ENCODE results near the gene PPP2CA. TPM values are rescaled to one million over a fixed set of nuclear protein-coding genes. Genes with fewer than 3 reads are reported as not detected.
"Not testable (repeated sequence)": the region's sequence is repeated elsewhere in the genome, so short reads cannot be mapped to it uniquely, and the experiment has no call there.

PPP2CA gene
- total RNA-seq, 1 donor from 2014 or later: 96.9 TPM

DNA sequence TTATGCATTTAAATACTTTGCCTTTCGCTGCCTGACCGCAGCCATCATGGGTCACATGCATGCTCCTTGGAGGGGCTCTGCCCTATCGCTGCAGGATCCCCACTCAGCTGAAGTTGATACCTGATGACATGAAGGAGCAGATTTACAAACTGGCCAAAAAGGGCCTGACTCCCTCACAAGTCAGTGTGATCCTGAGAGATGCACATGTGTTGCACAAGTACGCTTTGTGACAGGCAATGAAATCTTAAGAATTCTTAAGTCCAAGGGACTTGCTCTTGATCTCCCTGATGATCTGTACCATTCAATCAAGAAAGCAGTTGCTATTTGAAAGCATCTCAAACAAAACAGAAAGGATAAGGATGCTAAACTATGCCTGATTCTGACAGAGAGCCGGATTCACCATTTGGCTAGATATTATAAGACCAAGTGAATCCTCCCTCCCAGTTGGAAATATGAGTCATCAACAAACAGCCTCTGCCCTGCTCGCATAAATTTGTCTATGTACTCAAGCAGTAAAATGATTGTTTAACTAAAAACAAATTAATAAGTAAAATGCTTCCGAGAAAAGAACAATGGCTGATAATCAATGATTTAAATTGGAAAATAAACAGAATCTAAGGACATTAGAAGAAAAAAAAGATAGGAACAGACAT lies 41.6 kb upstream of the PPP2CA start:
- DNase-seq (no peak), ATAC-seq (no peak)
- Histone ChIP-seq H3K9me3 (peaks cover 23% of the 10 kb centered on the region), H3K4me3 (no peak overlapping the region), H3K4me1 (no peaks in the 10 kb centered on the region), H3K27me3 (ENCODE audit: low read depth) (no peaks in the 10 kb centered on the region), H3K36me3 (no peaks in the 10 kb centered on the region), H3K27ac (no peak overlapping the region)
- intact Hi-C loops (cut with DNase I): no loop called here
- TF ChIP-seq, protein P1, sequence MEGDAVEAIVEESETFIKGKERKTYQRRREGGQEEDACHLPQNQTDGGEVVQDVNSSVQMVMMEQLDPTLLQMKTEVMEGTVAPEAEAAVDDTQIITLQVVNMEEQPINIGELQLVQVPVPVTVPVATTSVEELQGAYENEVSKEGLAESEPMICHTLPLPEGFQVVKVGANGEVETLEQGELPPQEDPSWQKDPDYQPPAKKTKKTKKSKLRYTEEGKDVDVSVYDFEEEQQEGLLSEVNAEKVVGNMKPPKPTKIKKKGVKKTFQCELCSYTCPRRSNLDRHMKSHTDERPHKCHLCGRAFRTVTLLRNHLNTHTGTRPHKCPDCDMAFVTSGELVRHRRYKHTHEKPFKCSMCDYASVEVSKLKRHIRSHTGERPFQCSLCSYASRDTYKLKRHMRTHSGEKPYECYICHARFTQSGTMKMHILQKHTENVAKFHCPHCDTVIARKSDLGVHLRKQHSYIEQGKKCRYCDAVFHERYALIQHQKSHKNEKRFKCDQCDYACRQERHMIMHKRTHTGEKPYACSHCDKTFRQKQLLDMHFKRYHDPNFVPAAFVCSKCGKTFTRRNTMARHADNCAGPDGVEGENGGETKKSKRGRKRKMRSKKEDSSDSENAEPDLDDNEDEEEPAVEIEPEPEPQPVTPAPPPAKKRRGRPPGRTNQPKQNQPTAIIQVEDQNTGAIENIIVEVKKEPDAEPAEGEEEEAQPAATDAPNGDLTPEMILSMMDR (IDR thresholded peaks at IDR 0.05): no peak

DNA sequence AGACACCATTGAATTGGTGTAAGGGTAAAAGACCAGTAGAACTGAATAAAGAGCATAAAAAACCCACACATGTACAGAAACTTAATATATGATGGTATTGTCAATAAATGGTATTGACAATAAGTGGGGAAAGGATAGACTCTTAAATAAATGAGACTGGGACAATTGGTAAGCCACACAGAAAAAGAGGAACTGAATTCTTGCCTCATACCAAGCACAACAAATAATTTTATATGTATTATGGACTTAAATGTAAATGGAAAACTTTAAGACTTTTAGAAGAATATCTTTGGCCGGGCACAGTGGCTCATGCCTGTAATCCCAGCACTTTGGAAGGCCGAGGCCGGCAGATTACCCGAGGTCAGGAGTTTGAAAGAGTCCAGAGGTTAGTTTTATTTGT lies 37.9 kb upstream of the PPP2CA start:
- ATAC-seq (no peak), DNase-seq (no peak)
- intact Hi-C loops (cut with DNase I): no loop called here
- peaks cover 22% of the 10 kb centered on the region for H3K9me3 ChIP-seq
- TF ChIP-seq, protein P1 (IDR thresholded peaks at IDR 0.05): no peak
- H3K4me3 ChIP-seq: no peak overlapping the region
- no peaks in the 10 kb centered on the region for H3K36me3 ChIP-seq
- no peak overlapping the region for H3K27ac ChIP-seq
- H3K4me1 ChIP-seq: no peaks in the 10 kb centered on the region
- no peaks in the 10 kb centered on the region for H3K27me3 ChIP-seq (ENCODE audit: low read depth)

DNA sequence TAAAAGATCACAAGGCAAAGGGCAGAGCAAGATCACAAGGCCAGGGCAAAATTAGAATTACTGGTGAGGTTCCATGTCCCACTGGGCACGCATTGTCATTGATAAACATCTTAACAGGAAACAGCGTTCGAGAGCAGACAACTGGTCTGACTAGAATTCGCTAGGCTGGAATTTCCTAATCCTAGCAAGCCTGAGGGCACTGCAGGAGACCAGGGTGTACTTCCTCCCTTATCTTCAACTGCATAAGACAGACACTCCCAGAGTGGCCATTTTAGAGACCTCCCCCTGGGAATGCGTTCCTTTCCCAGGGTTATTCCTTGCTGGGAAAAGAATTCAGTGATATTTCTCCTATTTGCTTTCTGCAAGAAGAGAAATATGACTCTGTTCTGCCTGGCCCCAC lies 36.8 kb upstream of the PPP2CA start:
- intact Hi-C loops (cut with DNase I); H3K27me3 ChIP-seq (ENCODE audit: low read depth); ATAC-seq: not testable (repeated sequence)

DNA sequence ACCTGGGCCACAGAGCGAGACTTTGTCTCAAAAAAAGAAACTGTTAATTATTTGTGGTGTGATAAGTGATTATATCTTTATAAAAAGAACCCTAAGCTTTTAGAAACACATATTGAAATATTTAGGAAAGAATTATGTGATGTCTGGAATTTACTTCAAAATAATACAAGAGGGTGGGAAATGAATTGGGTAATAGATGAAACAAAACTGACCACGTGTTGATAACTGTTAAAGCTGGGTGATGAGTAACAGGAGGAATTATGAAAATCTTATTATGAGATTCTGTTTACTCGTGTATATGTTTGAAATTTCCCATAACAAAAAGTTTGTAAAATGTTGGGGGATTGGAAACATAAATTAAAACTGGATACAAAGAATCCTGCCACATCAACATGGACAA lies 33.0 kb upstream of the PPP2CA start:
- Histone ChIP-seq H3K4me1 (no peaks in the 10 kb centered on the region), H3K4me3 (no peak overlapping the region), H3K27me3 (ENCODE audit: low read depth) (no peaks in the 10 kb centered on the region), H3K36me3 (no peaks in the 10 kb centered on the region), H3K9me3 (peaks cover 11% of the 10 kb centered on the region), H3K27ac (no peak overlapping the region)
- no peak for DNase-seq
- no peak for ATAC-seq
- TF ChIP-seq, protein P1 (IDR thresholded peaks at IDR 0.05): no peak
- intact Hi-C loops (cut with DNase I): no loop called here

More for the DNA sequence above, 36.8 kb upstream of the PPP2CA start:
- H3K9me3 ChIP-seq: peaks cover 22% of the 10 kb centered on the region
- not testable (repeated sequence) for DNase-seq, H3K27ac ChIP-seq, H3K4me3 ChIP-seq, H3K4me1 ChIP-seq, H3K36me3 ChIP-seq

DNA sequence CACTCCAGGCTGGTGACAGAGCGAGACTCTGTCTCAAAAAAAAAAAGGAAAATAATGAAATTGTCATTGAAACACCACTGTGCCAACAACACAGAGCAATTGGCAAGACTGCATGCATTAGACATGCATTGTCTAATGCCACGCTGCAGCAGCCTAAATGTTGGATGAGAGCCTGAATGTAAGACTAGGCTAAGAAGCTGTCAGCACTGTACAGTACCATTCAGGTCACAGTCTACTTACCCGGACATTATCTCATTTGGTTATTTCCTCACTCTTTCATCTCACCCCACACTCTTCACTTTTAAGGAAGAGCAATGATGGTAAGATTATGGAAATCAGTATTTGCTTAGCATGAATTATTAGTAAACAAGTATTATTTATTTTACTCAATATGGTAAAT lies 31.3 kb upstream of the PPP2CA start:
- intact Hi-C loops (cut with DNase I): no loop called here
- H3K27me3 ChIP-seq (ENCODE audit: low read depth): no peaks in the 10 kb centered on the region
- no peaks in the 10 kb centered on the region for H3K4me1 ChIP-seq
- ATAC-seq (no peak), DNase-seq (no peak)
- H3K9me3 ChIP-seq: peaks cover 2% of the 10 kb centered on the region
- TF ChIP-seq, protein P1 (IDR thresholded peaks at IDR 0.05): no peak
- H3K27ac ChIP-seq: no peak overlapping the region
- no peak overlapping the region for H3K4me3 ChIP-seq
- no peaks in the 10 kb centered on the region for H3K36me3 ChIP-seq

DNA sequence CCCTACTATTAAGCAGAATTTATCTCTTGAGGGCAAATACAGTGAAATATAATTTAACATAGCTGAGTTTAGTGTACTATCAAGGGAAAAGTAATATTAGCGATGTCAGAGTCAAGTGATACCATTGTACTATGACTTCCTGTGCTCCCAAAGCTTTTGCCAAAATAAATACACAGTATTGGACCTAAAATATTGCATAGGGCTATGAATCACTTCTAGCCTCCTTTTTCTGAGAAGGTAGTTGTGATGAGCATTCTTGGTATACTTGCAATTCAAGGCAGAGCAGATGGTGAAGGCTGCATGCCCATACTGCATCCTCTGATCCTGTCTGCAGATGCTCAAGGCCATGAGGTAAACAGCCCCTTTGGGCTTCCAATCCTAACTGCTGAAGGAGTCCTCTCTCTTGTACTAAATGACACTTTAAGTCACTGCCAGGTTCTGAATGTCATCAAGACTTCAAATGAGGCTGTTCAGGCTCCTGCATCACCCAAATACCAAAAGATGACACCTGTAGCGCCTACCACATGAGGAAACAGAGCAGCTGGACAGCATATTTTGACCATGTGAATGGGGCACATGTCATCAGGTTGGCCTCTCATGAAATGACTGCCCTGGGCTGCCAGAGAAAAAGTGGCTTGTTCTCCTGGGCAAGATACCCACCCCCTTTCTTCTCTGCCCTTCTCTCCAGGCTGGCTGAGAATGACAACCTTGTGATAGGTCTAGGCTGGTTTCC lies 29.7 kb upstream of the PPP2CA start:
- no peak overlapping the region for H3K27ac ChIP-seq
- no peaks in the 10 kb centered on the region for H3K27me3 ChIP-seq (ENCODE audit: low read depth)
- H3K4me1 ChIP-seq: no peaks in the 10 kb centered on the region
- TF ChIP-seq, protein P1 (IDR thresholded peaks at IDR 0.05): no peak
- H3K4me3 ChIP-seq: no peak overlapping the region
- intact Hi-C loops (cut with DNase I): no loop called here
- ATAC-seq (no peak), DNase-seq (no peak)
- H3K9me3 ChIP-seq: no peaks in the 10 kb centered on the region
- H3K36me3 ChIP-seq: no peaks in the 10 kb centered on the region

DNA sequence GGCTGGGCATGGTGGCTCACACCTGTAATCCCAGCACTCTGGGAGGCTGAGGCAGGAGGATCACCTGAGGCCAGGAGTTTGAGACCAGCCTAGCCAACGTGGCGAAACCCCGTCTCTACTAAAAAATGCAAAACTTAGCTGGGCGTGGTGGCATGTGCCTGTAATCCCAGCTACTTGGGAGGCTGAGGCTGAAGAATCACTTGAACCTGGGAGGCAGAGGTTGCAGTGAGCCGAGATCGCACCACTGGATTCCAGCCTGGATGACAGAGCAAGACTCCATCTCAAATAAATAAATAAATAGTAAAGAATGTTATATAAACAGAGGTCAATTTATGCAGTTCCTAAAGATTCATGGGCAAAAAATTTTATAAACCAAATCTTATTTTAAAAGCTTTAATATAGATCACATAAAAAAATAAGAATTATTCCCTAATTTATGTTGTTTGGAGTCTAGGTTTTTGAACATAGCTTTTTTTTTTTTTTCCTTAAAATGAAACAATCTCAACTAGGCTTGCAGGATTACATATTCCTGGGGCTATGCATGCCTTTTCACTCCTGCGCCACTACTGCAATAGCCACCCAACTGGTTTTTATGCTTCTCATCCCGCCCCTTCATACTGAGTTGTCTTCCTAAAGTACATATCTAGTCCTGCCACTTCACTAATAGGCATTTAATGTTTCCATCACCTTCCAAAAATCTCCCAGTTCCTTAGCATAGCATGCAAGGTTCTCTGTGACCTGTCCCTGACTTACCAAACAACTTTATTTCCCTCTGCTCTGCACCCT lies 27.7 kb upstream of the PPP2CA start:
- ATAC-seq; intact Hi-C loops (cut with DNase I); H3K4me1 ChIP-seq; H3K9me3 ChIP-seq; DNase-seq; H3K36me3 ChIP-seq; H3K27ac ChIP-seq; H3K4me3 ChIP-seq; H3K27me3 ChIP-seq (ENCODE audit: low read depth): not testable (repeated sequence)

All from lower lobe of right lung (tissue), 2 donors.